ENCODE data around the gene TRMT1.

- TF ChIP-seq CTCF (IDR thresholded peaks at IDR 0.05) (no peak), POLR2AphosphoS5 (IDR thresholded peaks at IDR 0.05; ENCODE audit: low read depth, low read length) (no peak), TCF7L2 (IDR thresholded peaks at IDR 0.05; ENCODE audit: low read depth, low read length) (no peak)
These were observed 40.2 kb downstream of the TRMT1 start for GRCh38 chr19:13076320-13076719.

All from Panc1 (cell line).